CD4-positive, alpha-beta T cell (primary cell): ENCODE results near the gene KCNQ1. TPM values are rescaled to one million over a fixed set of nuclear protein-coding genes. Genes with fewer than 3 reads are reported as not detected.
A peak's percentile ranks its signal among the peaks of the same experiment; 100 is the strongest.

Experiments used
- ATAC-seq: fragments of 200-7000 bp; cut with Tn5 transposase; one replicate; pipeline ENCODE4 v1.10.0; 2022; ENCODE audit warnings: mild to moderate bottlenecking; ENCODE audit not compliant: poor library complexity
- CTCF ChIA-PET: fragments of 350-600 bp; sonication (Branson Sonifier 250); formaldehyde crosslinking; loops from one replicate; lab custom pipeline; 2021; ENCODE audit warnings: antibody characterized with exemption, inconsistent platforms; lab: Charles Lee
- POLR2A ChIA-PET: fragments of 350-600 bp; sonication (Branson Sonifier 250); formaldehyde crosslinking; loops from one replicate; lab custom pipeline; 2021; ENCODE audit warnings: antibody characterized with exemption, inconsistent platforms; lab: Charles Lee
- DNase-seq, 14 experiments: peaks; one replicate each; pipeline ENCODE4 v3.0.0-alpha.2; 2013 to 2020; ENCODE audit warnings: mixed read lengths in 2 of 14
- H3K27ac ChIP-seq, 2 donors: one replicate each; pipeline versions ENCODE4 v1.5.1 to v1.7.0; 2013; ENCODE audit warnings: low read length in 2 of 2, low read depth in 1 of 2, mild to moderate bottlenecking in 1 of 2
- H3K27me3 ChIP-seq, 2 experiments: 1 replicate in 1 of 2; 2 replicates in 1 of 2; pipeline versions ENCODE4 v1.6.1 to v1.7.0; 2013; ENCODE audit warnings: low read length in 2 of 2, control low read depth in 1 of 2, mild to moderate bottlenecking in 1 of 2, moderate library complexity in 1 of 2; ENCODE audit not compliant: insufficient read depth in 2 of 2, control insufficient read depth in 1 of 2
- H3K36me3 ChIP-seq: one replicate; pipeline ENCODE4 v1.6.1; 2013; ENCODE audit warnings: low read length, control low read depth; ENCODE audit not compliant: insufficient read depth
- H3K4me1 ChIP-seq: one replicate; pipeline ENCODE4 v1.6.1; 2013; ENCODE audit warnings: low read length, control low read depth; ENCODE audit not compliant: insufficient read depth
- H3K4me3 ChIP-seq: one replicate; pipeline ENCODE4 v1.5.1; 2013; ENCODE audit warnings: mild to moderate bottlenecking, low read length, moderate library complexity
- H3K9me3 ChIP-seq, 2 experiments: 1 replicate in 1 of 2; 2 replicates in 1 of 2; pipeline versions ENCODE4 v1.6.1 to v1.7.0; 2013; ENCODE audit warnings: low read length in 2 of 2, mild to moderate bottlenecking in 2 of 2, control low read depth in 1 of 2, moderate library complexity in 1 of 2; ENCODE audit not compliant: control insufficient read depth in 1 of 2, insufficient read depth in 1 of 2
- H3K27ac Mint-ChIP-seq: one replicate; pipeline ENCODE4 v1.8.0; 2020; ENCODE audit warnings: mixed read lengths
- H3K27me3 Mint-ChIP-seq: one replicate; pipeline ENCODE4 v1.8.0; 2021; ENCODE audit warnings: mixed read lengths
- H3K36me3 Mint-ChIP-seq: one replicate; pipeline ENCODE4 v1.8.0; 2021; ENCODE audit warnings: low read depth, mixed read lengths
- H3K4me1 Mint-ChIP-seq: one replicate; pipeline ENCODE4 v1.8.0; 2021; ENCODE audit warnings: low read depth, mixed read lengths
- H3K4me3 Mint-ChIP-seq: one replicate; pipeline ENCODE4 v1.8.0; 2020; ENCODE audit warnings: mild to moderate bottlenecking, mixed read lengths
- H3K9me3 Mint-ChIP-seq: one replicate; pipeline ENCODE4 v1.8.0; 2020; ENCODE audit warnings: mixed read lengths
- CTCF ChIP-seq: fragments of 200-600 bp; IDR thresholded peaks from one replicate; pipeline ENCODE4 v1.8.0; 2022; ENCODE audit warnings: antibody characterized with exemption, mild to moderate bottlenecking
- intact Hi-C, 2 experiments: fragments of 100-400 bp; cut with DNase I in 1 of 2; cut with micrococcal nuclease in 1 of 2; formaldehyde crosslinking; loops; one replicate each; pipeline versions ENCODE4 v1.15.1 to v1.9.0; 2023 to 2025; cut with DNase I, micrococcal nuclease
- total RNA-seq, 174 experiments: library from RNA in 2 of 174; stranded (reverse) in 2 of 174; gene quantifications; one replicate each; pipeline ENCODE4 v1.2.3 and lab custom pipeline; 2021 to 2026

KCNQ1 gene
- total RNA-seq, 2 experiments from 2014 or later: 31.3 to 33.1 TPM

- H3K27me3 Mint-ChIP-seq: peaks cover 71% of the 10 kb centered on the region
- no peak overlapping the region for H3K27ac Mint-ChIP-seq
- Histone ChIP-seq H3K36me3 (no peaks in the 10 kb centered on the region), H3K27ac (no peak overlapping the region), H3K9me3 (peaks cover 0 to 27% of the 10 kb centered on the region in 2 experiments), H3K4me3 (no peak overlapping the region), H3K4me1 (peaks cover 4% of the 10 kb centered on the region), H3K27me3 (peaks cover 41 to 50% of the 10 kb centered on the region in 2 experiments)
- ChIA-PET POLR2A (no interaction called here), CTCF (no interaction called here)
- no peak for ATAC-seq
- H3K4me1 Mint-ChIP-seq: peaks cover 5% of the 10 kb centered on the region
- DNase-seq: no peak
- H3K36me3 Mint-ChIP-seq: no peaks in the 10 kb centered on the region
- TF ChIP-seq CTCF: no peak
- H3K9me3 Mint-ChIP-seq: no peaks in the 10 kb centered on the region
- no peak overlapping the region for H3K4me3 Mint-ChIP-seq
- intact Hi-C loops: no loop called here
Observed at GRCh38 chr11:2867722-2868505, 423.1 kb downstream of the KCNQ1 start.

DNA sequence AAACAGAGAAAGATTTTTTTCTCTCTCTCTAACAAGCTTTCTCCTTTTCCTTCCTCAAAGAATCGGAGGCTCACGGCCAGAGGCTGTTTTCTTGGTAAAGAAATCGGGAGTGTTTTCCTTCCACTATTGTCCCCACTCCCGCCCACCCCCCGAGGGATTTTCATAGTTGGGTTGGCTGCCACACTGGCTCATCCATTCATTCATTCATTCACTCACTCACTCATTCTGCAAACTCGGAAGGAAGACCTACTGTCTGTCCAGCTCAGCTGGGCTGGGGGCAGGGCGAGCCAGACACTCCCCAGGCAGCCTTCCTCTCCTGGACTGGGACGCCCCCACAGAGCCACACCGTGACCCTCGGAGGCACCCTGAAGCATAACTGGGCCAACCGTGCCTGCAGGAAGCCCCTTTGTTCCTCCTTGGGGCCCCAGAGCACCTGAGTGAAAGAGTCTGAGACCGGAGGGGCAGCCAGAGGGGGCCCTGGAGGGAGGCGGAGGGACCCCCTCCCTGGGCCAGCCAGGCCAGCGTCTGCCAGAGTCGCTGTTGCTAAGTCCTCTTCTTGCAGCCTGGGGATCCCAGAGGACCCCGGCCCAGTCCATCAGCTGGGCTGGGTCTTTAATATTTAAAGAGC is 423.8 kb downstream of the KCNQ1 start:
- Mint-ChIP-seq H3K4me1 (peaks cover 5% of the 10 kb centered on the region), H3K9me3 (no peaks in the 10 kb centered on the region), H3K27ac (no peak overlapping the region), H3K36me3 (no peaks in the 10 kb centered on the region), H3K4me3 (peak overlapping the region; percentile 25), H3K27me3 (peaks cover 71% of the 10 kb centered on the region)
- no peak for TF ChIP-seq CTCF
- ATAC-seq (no peak), DNase-seq (no peak)
- peaks cover 0 to 27% of the 10 kb centered on the region in 2 experiments for H3K9me3 ChIP-seq
- no peak overlapping the region for H3K4me3 ChIP-seq
- H3K27ac ChIP-seq: no peak overlapping the region
- CTCF ChIA-PET: no interaction called here
- intact Hi-C loops: no loop called here
- H3K27me3 ChIP-seq: peaks cover 36 to 43% of the 10 kb centered on the region in 2 experiments
- H3K4me1 ChIP-seq: peaks cover 4% of the 10 kb centered on the region
- H3K36me3 ChIP-seq: no peaks in the 10 kb centered on the region
- POLR2A ChIA-PET: no interaction called here

DNA sequence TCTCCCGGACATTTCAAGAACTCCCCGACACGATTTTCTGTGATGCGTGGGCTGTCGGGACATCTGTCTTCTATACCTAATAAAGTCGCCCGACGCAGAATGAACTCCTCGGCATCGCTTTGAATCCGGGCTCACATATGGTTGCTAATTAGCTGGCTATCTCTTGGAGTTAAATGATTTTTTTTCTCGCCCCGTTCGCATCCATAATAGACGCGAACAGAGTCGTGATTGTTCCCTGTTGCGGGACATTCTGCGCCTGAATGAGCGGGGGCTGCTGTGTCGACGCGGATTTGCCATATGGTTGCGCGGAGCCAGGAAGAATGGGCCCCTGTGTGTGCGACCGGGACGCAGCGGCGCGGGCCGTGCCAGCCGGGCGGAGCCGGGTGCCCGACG is 424.3 kb downstream of the KCNQ1 start:
- intact Hi-C loops: no loop called here
- H3K27ac Mint-ChIP-seq: no peak overlapping the region
- CTCF ChIA-PET: no interaction called here
- H3K27me3 Mint-ChIP-seq: peaks cover 66% of the 10 kb centered on the region
- no peak for DNase-seq
- H3K27me3 ChIP-seq: peaks cover 36 to 38% of the 10 kb centered on the region in 2 experiments
- H3K4me3 ChIP-seq: no peak overlapping the region
- peaks cover 4% of the 10 kb centered on the region for H3K4me1 ChIP-seq
- TF ChIP-seq CTCF: no peak
- no peaks in the 10 kb centered on the region for H3K36me3 Mint-ChIP-seq
- no peak overlapping the region for H3K27ac ChIP-seq
- no peaks in the 10 kb centered on the region for H3K36me3 ChIP-seq
- peaks cover 5% of the 10 kb centered on the region for H3K4me1 Mint-ChIP-seq
- POLR2A ChIA-PET: no interaction called here
- no peak for ATAC-seq
- peaks cover 0 to 25% of the 10 kb centered on the region in 2 experiments for H3K9me3 ChIP-seq
- H3K9me3 Mint-ChIP-seq: no peaks in the 10 kb centered on the region
- H3K4me3 Mint-ChIP-seq: no peak overlapping the region
